Stomach (tissue), 4 donors: ENCODE data around the gene MIS18BP1.

Source experiments
- EP300 ChIP-seq: sonication (generic); formaldehyde crosslinking; IDR thresholded peaks from one replicate; pipeline ENCODE4 v1.6.1; 2017; ENCODE audit warnings: antibody characterized with exemption
- POLR2A ChIP-seq, 4 donors: fragments of 450-650 bp; IDR thresholded peaks; one replicate each; pipeline ENCODE4 v1.6.1; 2016; ENCODE audit warnings: antibody characterized with exemption in 4 of 4, control low read depth in 2 of 4, mild to moderate bottlenecking in 1 of 4, moderate library complexity in 1 of 4
- TF ChIP-seq, protein P1 (sequence below), 7 experiments: fragments of 450-650 bp in 4 of 7; fragments of 200-600 bp in 3 of 7; sonication (generic) in 3 of 7; IDR thresholded peaks; one replicate each; pipeline ENCODE4 v1.5.1; 2016 to 2019; ENCODE audit warnings: antibody characterized with exemption in 7 of 7, control low read depth in 2 of 7, mild to moderate bottlenecking in 1 of 7

DNA sequence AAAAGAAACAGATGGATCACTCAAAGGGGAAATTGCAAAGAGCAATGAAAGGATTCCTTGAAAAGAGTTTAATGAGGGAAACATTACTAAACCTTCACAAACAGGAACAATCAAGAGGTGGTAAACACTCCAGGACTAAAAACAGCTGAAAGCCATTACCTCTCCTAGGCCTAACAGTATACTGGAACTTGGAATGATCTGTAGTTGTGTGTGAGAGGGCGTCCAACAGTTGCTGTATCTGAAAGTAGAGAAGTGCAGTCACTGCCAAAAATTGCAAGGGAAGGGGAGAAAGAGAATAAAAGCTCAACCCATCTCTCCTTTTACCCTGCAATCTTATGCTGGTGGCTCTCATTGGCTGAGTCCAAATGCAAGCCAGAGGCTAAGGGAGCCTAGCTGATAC is 17.0 kb upstream of the MIS18BP1 start:
- TF ChIP-seq POLR2A (IDR thresholded peaks at IDR 0.05) (no peak), EP300 (no peak)
- TF ChIP-seq, protein P1, sequence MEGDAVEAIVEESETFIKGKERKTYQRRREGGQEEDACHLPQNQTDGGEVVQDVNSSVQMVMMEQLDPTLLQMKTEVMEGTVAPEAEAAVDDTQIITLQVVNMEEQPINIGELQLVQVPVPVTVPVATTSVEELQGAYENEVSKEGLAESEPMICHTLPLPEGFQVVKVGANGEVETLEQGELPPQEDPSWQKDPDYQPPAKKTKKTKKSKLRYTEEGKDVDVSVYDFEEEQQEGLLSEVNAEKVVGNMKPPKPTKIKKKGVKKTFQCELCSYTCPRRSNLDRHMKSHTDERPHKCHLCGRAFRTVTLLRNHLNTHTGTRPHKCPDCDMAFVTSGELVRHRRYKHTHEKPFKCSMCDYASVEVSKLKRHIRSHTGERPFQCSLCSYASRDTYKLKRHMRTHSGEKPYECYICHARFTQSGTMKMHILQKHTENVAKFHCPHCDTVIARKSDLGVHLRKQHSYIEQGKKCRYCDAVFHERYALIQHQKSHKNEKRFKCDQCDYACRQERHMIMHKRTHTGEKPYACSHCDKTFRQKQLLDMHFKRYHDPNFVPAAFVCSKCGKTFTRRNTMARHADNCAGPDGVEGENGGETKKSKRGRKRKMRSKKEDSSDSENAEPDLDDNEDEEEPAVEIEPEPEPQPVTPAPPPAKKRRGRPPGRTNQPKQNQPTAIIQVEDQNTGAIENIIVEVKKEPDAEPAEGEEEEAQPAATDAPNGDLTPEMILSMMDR (IDR thresholded peaks at IDR 0.05): no peak
